ENCODE measurements around the gene PIM3.

GRCh38 chr22:50007057-50007511 lies 46.5 kb downstream of the PIM3 start:
- TF ChIP-seq, protein P1, sequence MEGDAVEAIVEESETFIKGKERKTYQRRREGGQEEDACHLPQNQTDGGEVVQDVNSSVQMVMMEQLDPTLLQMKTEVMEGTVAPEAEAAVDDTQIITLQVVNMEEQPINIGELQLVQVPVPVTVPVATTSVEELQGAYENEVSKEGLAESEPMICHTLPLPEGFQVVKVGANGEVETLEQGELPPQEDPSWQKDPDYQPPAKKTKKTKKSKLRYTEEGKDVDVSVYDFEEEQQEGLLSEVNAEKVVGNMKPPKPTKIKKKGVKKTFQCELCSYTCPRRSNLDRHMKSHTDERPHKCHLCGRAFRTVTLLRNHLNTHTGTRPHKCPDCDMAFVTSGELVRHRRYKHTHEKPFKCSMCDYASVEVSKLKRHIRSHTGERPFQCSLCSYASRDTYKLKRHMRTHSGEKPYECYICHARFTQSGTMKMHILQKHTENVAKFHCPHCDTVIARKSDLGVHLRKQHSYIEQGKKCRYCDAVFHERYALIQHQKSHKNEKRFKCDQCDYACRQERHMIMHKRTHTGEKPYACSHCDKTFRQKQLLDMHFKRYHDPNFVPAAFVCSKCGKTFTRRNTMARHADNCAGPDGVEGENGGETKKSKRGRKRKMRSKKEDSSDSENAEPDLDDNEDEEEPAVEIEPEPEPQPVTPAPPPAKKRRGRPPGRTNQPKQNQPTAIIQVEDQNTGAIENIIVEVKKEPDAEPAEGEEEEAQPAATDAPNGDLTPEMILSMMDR (IDR thresholded peaks at IDR 0.05) = no peak
- no peak for TF ChIP-seq POLR2A (IDR thresholded peaks at IDR 0.05)
